ENCODE results near the gene PRKG1.
A peak's percentile ranks its signal among the peaks of the same experiment; 100 is the strongest.

The PRKG1 gene

GRCh38 chr10:51932530-51932929 is 858.2 kb downstream of the PRKG1 start:
- DNase-seq (ENCODE audit: low spot score): no peak

DNA sequence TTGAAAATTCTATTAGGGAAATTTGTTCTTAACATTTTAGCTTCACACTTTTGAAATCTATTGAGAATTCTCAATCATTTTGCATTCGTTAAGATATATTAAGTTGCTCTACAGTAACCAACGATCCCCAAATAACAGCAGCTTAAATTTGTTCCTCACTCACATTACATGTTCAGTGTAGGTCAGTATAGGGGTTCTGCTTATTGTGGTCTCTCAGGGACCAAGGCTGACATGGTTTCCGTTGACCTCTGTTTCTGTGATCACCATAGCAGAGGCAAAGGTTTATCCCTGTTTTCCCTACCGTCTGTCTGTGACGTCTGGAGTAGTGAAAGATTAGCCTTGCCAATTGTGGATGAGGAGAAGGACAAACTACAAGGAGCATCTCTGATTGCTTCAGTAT is 860.1 kb downstream of the PRKG1 start:
- no peak for DNase-seq (ENCODE audit: low spot score)

DNA sequence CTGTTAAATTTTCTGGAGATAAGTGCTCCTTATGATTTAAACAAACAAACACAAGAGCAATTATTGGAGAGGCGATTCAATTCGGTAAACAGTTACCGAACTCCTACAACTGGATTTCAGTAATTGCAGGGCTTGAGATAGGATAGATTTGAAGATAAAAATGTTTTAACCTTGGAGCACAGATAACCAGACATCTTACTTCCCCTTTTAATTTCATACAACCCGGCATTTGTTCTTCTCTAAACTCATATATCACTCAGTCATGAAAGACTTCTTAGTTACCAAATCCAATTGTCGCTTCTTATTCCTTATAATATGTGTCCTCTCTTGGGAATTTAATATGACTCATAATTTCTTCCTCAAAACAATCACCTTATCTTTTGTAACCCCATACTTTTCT is 861.1 kb downstream of the PRKG1 start:
- no peak for DNase-seq (ENCODE audit: low spot score)

DNA sequence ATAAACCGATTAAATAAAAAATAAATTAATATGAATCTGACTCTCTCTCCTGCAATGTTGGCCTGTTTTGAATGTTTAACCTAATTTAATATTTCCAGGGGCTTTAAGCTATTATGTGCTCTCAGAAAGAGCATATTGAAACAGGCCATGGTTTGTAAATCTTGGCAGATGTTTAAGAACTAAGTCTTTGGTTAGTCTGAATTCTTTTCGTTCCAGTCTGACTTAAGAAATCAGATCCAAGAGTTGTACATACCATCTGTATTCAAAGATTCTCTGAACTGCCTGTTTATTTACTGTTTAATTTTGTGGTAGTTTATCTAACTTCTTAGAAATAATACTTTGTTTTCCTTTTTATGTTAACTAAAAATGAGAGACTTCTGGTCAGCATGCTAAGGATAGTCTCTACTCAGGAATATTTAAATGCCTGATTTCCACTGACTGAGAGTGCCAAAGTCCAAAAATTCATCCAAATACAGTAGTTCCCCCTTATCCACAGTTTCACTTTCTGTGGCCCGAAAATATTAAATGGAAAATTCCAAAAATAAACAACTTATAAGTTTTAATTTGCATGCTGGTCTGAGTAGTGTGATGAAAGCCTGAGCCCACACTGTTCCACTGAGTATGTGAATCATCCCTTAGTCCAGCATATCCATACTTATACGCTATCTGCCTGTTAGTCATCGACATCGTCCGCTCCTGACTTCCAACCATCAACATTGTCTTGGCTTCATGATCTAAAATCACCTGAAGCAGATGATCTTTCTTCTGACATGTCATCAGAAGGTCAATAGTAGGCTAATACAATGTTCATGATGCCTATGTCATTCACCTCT is 863.2 kb downstream of the PRKG1 start:
- DNase-seq (ENCODE audit: low spot score): peak; percentile 1

GRCh38 chr10:51950371-51950995 is 876.2 kb downstream of the PRKG1 start:
- no peak for DNase-seq (ENCODE audit: low spot score)

DNA sequence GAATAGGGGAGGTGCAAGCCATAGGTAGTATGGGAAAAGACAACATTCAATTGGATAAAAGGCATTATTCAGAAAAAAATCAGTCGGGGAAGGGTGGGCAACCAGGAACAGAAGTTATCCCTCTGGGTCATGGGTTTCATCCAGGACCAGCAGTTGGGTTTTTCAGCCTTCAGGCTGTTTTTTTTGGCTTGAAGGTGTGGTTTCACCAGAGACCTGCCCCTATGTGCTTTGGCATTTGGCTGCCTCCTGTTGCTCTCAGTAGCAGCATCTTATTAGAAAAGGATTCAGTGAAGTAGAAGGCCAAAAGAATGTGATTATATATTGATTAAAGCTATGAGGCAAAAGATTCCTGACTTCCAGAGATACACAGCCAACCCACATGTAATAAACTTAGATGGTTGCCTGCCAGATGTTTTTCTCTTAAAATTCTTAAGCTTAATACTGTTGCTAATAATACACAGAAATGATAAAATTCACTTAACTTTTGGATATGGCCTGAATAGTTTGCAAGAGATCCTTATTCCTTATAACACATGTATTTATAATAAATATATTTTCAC is 876.8 kb downstream of the PRKG1 start:
- no peak for DNase-seq (ENCODE audit: low spot score)

- no peak for DNase-seq (ENCODE audit: low spot score)
Measured at GRCh38 chr10:51951601-51952000, 877.3 kb downstream of the PRKG1 start.

- no peak for DNase-seq (ENCODE audit: low spot score)
Measured at GRCh38 chr10:51952056-51952455, 877.8 kb downstream of the PRKG1 start.

GRCh38 chr10:51955696-51956095 is 881.4 kb downstream of the PRKG1 start:
- DNase-seq (ENCODE audit: low spot score): no peak

DNA sequence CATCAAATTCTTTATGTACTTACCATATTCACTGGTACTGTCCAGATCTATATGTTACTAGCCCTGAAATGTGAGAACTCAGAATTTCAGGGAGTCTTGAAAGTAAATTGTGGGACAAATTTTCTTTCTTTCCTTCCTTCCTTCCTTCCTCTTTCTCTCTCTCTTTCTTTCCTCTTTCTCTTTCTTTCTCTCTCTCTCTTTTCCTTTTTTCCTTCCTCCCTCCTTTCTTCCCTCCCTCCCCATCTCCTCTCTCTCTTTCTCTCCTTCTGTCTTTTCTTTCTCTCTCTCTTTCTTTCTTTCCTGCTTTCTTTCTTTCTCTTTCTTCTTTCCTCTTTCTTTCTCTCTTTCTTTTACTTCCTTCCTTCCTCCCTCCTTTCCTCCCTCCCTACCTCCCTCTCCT is 882.5 kb downstream of the PRKG1 start:
- no peak for DNase-seq (ENCODE audit: low spot score)

- peak; percentile 59 for DNase-seq (ENCODE audit: low spot score)
Measured at GRCh38 chr10:51960494-51960895, 886.2 kb downstream of the PRKG1 start.

GRCh38 chr10:51961401-51961800 is 887.1 kb downstream of the PRKG1 start:
- DNase-seq (ENCODE audit: low spot score): no peak

DNA sequence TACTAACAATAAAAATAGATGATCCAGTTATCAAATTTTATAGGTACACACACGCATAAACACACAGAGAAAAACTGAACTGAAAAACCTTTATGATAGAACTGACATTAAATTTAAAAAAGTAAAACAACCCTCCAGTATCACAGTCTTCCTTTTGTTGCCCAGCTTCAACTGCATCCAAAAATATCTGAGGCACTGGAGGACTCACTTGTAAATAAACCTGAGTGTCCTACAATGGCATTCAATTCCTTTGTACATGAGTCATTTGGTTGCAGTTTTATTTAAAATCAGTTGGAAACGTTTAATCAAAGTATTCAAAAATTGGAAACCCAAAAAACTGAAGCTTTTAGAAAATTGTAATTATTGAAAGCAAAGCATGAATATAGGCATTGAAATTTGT is 890.3 kb downstream of the PRKG1 start:
- DNase-seq (ENCODE audit: low spot score): no peak

DNA sequence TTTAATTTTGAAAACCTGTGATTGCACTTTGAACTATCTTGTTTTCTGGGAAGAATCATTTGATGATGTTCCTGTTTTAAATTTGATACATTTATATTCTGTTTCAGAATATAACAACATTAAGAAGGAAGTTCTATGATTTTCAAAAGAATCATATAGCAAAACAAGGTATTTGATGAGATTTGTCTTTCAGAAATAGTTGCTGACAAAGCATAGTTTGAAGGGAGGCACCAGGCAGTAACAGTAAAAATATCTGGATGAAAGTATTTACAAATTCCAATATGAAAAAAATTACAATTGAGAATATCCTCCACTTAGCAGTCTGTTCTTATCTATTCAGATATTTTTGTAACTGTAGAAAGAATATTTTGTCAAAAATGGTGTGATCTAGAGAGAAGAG is 891.2 kb downstream of the PRKG1 start:
- DNase-seq (ENCODE audit: low spot score): no peak

- no peak for DNase-seq (ENCODE audit: low spot score)
Measured at GRCh38 chr10:51972733-51973346, 898.6 kb downstream of the PRKG1 start.

- no peak for DNase-seq (ENCODE audit: low spot score)
Measured at GRCh38 chr10:51980752-51981151, 906.5 kb downstream of the PRKG1 start.

GRCh38 chr10:51981731-51982130 is 907.4 kb downstream of the PRKG1 start:
- no peak for DNase-seq (ENCODE audit: low spot score)

DNA sequence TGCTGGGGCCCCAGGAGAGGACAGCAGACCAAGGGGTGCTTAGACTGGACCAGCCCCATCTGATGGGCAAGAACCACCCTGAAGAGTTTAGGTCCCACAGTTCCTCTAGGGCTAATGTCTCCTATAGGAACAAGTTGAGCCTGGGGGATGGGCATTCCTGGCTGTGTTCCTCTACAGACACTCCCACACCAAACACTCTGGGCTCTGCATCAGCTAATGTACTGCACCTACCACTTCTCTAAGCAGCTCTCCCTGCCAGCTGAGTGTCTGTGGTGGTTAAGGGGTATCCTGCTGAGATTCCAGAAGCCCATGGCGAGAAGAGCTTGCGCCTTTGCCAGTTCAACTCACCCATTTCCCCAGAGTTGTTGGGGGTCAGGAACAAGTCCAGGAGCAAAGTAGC is 909.2 kb downstream of the PRKG1 start:
- no peak for DNase-seq (ENCODE audit: low spot score)

GRCh38 chr10:51985336-51985735 is 911.0 kb downstream of the PRKG1 start:
- DNase-seq (ENCODE audit: low spot score): no peak

DNA sequence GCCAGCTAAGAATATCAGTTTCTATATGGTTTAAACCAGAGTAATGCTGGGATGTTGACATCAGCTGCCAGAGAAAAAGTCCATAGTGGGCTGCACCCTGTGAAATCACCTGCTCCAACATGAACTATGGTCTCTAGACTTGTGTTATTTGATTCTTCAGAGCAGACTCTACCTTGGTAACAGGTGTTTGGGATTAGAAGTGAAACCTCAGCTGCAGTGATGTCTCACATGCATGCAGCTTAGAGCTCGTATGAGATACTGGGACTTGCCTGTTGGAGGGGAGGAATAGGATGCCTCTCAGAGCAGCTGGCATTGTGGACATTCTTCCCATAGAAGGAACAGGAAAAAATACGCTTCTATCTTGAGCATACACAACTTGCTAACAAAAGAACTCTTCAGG is 912.2 kb downstream of the PRKG1 start:
- DNase-seq (ENCODE audit: low spot score): no peak

- no peak for DNase-seq (ENCODE audit: low spot score)
Measured at GRCh38 chr10:51993475-51993874, 919.2 kb downstream of the PRKG1 start.

GRCh38 chr10:51999096-51999495 is 924.8 kb downstream of the PRKG1 start:
- no peak for DNase-seq (ENCODE audit: low spot score)

DNA sequence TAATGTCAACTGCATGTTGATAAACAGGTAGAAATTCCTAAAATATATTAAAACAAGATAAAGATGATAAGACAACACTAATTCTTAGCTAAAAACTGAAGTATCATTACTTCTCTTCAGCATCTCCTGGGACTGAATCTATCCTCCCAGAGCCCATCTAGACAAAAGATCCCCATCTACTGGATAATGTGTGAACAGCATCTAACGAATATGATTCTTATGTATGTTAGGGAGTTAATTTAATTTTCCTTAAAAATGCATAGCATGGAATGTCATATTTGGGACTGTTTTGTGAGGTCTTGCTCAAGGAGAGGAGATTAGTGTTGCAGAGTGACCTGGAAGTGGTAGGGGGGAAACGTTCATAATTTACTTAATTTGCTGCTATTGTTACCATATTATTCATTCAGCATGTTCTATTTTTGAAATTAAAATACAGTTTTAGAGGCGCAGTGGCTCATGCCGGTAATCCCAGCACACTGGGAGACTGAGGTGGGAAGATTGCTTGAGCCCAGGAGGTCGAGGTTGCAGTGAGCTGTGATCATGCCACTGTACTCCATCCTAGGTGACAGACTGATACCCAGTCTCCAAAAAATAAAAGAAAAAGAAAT is 930.2 kb downstream of the PRKG1 start:
- DNase-seq (ENCODE audit: low spot score): peak; percentile 56

Measured in RKO (cell line).